HG03558 (cell line): ENCODE data around the gene GLYATL2.

Experiments used
- ATAC-seq: cut with Tn5 transposase; IDR thresholded peaks from one replicate; pipeline ENCODE4 v1.9.1; 2021; ENCODE audit warnings: moderate number of reproducible peaks; ENCODE audit not compliant: unreplicated experiment; ENCODE audit errors: extremely low read depth

Gene GLYATL2

GRCh38 chr11:58844361-58845005 is at the start of gene GLYATL2:
Gene GLYATL2 (minus strand): TSS chr11:58844704. CDS start chr11:58839612, 5,092 bp downstream.
- ATAC-seq: no peak

- ATAC-seq: no peak
Observed at GRCh38 chr11:58893899-58894298, 49.4 kb upstream of the GLYATL2 start.

GRCh38 chr11:58888579-58888978 is 44.1 kb upstream of the GLYATL2 start:
- ATAC-seq: no peak

GRCh38 chr11:58887452-58887851 is 42.9 kb upstream of the GLYATL2 start:
- no peak for ATAC-seq

GRCh38 chr11:58880625-58881024 is 36.1 kb upstream of the GLYATL2 start:
- ATAC-seq: no peak

GRCh38 chr11:58880166-58880565 is 35.7 kb upstream of the GLYATL2 start:
- no peak for ATAC-seq

- ATAC-seq: no peak
Observed at GRCh38 chr11:58867556-58867955, 23.1 kb upstream of the GLYATL2 start.

GRCh38 chr11:58866788-58867187 is 22.3 kb upstream of the GLYATL2 start:
- no peak for ATAC-seq

GRCh38 chr11:58864335-58864734 is 19.8 kb upstream of the GLYATL2 start:
- ATAC-seq: no peak

GRCh38 chr11:58863697-58864096 is 19.2 kb upstream of the GLYATL2 start:
- ATAC-seq: no peak

GRCh38 chr11:58861533-58861932 is 17.0 kb upstream of the GLYATL2 start:
- ATAC-seq: no peak

- no peak for ATAC-seq
Observed at GRCh38 chr11:58856806-58857205, 12.3 kb upstream of the GLYATL2 start.

- no peak for ATAC-seq
Observed at GRCh38 chr11:58845386-58845785, 882 bp upstream of the GLYATL2 start.

- ATAC-seq: no peak
Observed at GRCh38 chr11:58837707-58838388, 6.7 kb downstream of the GLYATL2 start.

- no peak for ATAC-seq
Observed at GRCh38 chr11:58832056-58832645, 12.4 kb downstream of the GLYATL2 start.

GRCh38 chr11:58830673-58831301 is 13.7 kb downstream of the GLYATL2 start:
- no peak for ATAC-seq

- no peak for ATAC-seq
Observed at GRCh38 chr11:58829786-58830185, 14.7 kb downstream of the GLYATL2 start.

GRCh38 chr11:58813693-58814092 is 30.8 kb downstream of the GLYATL2 start:
- ATAC-seq: no peak

- no peak for ATAC-seq
Observed at GRCh38 chr11:58811499-58811898, 33.0 kb downstream of the GLYATL2 start.

- no peak for ATAC-seq
Observed at GRCh38 chr11:58807343-58807742, 37.2 kb downstream of the GLYATL2 start.

- no peak for ATAC-seq
Observed at GRCh38 chr11:58805065-58805464, 39.4 kb downstream of the GLYATL2 start.
